IPS DF 4.7 (cell line): Measurements from ENCODE around the gene OR13D1.
"Not testable (repeated sequence)": the region's sequence is repeated elsewhere in the genome, so short reads cannot be mapped to it uniquely, and the experiment has no call there.

Experiments used
- DNase-seq: peaks from one replicate; pipeline ENCODE4 v3.0.0-alpha.2; 2013; ENCODE audit warnings: low spot score; ENCODE audit errors: extremely low read depth

OR13D1 gene

GRCh38 chr9:104694218-104694617 lies at the start of gene OR13D1:
Gene OR13D1 (plus strand): TSS chr9:104694518. CDS start chr9:104694518, 0 bp downstream.
- DNase-seq = no peak

- DNase-seq = no peak
Observed at GRCh38 chr9:104658496-104659195, 35.7 kb upstream of the OR13D1 start.

- DNase-seq = no peak
Observed at GRCh38 chr9:104675611-104676010, 18.7 kb upstream of the OR13D1 start.

GRCh38 chr9:104682642-104683041 lies 11.7 kb upstream of the OR13D1 start:
- DNase-seq = peak; percentile 3

GRCh38 chr9:104686081-104686480 lies 8.2 kb upstream of the OR13D1 start:
- no peak for DNase-seq

GRCh38 chr9:104700306-104700705 lies 6.0 kb downstream of the OR13D1 start:
- no peak for DNase-seq

- DNase-seq = not testable (repeated sequence)
Observed at GRCh38 chr9:104708737-104709136, 14.4 kb downstream of the OR13D1 start.

GRCh38 chr9:104711604-104712003 lies 17.3 kb downstream of the OR13D1 start:
- DNase-seq = no peak

- no peak for DNase-seq
Observed at GRCh38 chr9:104725014-104725413, 30.7 kb downstream of the OR13D1 start.

- DNase-seq = no peak
Observed at GRCh38 chr9:104738452-104738851, 44.1 kb downstream of the OR13D1 start.

GRCh38 chr9:104740621-104741020 lies 46.3 kb downstream of the OR13D1 start:
- no peak for DNase-seq

- no peak for DNase-seq
Observed at GRCh38 chr9:104743376-104743985, 49.2 kb downstream of the OR13D1 start.
